ENCODE data around the gene PALM. TPM values are rescaled to one million over a fixed set of nuclear protein-coding genes. Genes with fewer than 3 reads are reported as not detected.

Gene PALM
- polyA plus RNA-seq, 1 donor from 2014 or later = 74.8 TPM

- H3K36me3 ChIP-seq (ENCODE audit: insufficient read depth, low read length) = no peaks in the 10 kb centered on the region
- H3K9me3 ChIP-seq (ENCODE audit: low read length) = no peaks in the 10 kb centered on the region
- H3F3A ChIP-seq (ENCODE audit: insufficient read depth, low read length, poor library complexity, severe bottlenecking) = no peaks in the 10 kb centered on the region
- no peaks in the 10 kb centered on the region for H3K9me2 ChIP-seq (ENCODE audit: insufficient read depth, low read length)
- H3K27ac ChIP-seq (ENCODE audit: low read length) = peak within 1 kb of the TSS; percentile 74
- peak; percentile 84 for TF ChIP-seq MXI1 (conservative IDR thresholded peaks at IDR 0.05; ENCODE audit: poor library complexity, severe bottlenecking)
- TF ChIP-seq EP300 (conservative IDR thresholded peaks at IDR 0.05; ENCODE audit: poor library complexity, severe bottlenecking) = peak; percentile 39
- TF ChIP-seq TAF1 (IDR thresholded peaks at IDR 0.05; ENCODE audit: low read depth) = no peak
- peak; percentile 72 for TF ChIP-seq POLR2AphosphoS5 (IDR thresholded peaks at IDR 0.05)
- peak within 1 kb of the TSS; percentile 30 for H2AFZ ChIP-seq (ENCODE audit: low read depth, low read length)
- H3K4me2 ChIP-seq (ENCODE audit: low read length) = peak within 1 kb of the TSS; percentile 65
- H3K9ac ChIP-seq (ENCODE audit: low read length) = peak within 1 kb of the TSS; percentile 82
- H3K4me3 ChIP-seq (ENCODE audit: low read length) = peak within 1 kb of the TSS; percentile 91
- H3K79me2 ChIP-seq (replicated peaks; ENCODE audit: insufficient read depth, low read length) = peaks cover 38% of the 10 kb centered on the region
- peaks cover 11% of the 10 kb centered on the region for H4K20me1 ChIP-seq (ENCODE audit: insufficient read depth)
- no peaks in the 10 kb centered on the region for H3K27me3 ChIP-seq (ENCODE audit: insufficient read depth, low read depth, low read length)
Measured at GRCh38 chr19:662962-663681, 45.6 kb upstream of the PALM start, which contains the start of gene RNF126. Gene RNF126, minus strand, starts transcription at chr19:663214. Its CDS starts 93 bp downstream, at chr19:663121.

- Histone ChIP-seq H3K9me3 (ENCODE audit: low read length) (no peaks in the 10 kb centered on the region), H3K27me3 (ENCODE audit: insufficient read depth, low read depth, low read length) (no peaks in the 10 kb centered on the region), H3K36me3 (ENCODE audit: insufficient read depth, low read length) (no peaks in the 10 kb centered on the region), H3K4me2 (ENCODE audit: low read length) (no peak overlapping the region), H3K27ac (ENCODE audit: low read length) (peak overlapping the region; percentile 74), H3F3A (ENCODE audit: insufficient read depth, low read length, poor library complexity, severe bottlenecking) (no peaks in the 10 kb centered on the region), H3K79me2 (replicated peaks; ENCODE audit: insufficient read depth, low read length) (peaks cover 34% of the 10 kb centered on the region), H2AFZ (ENCODE audit: low read depth, low read length) (peak overlapping the region; percentile 30), H3K4me3 (ENCODE audit: low read length) (peak overlapping the region; percentile 61), H3K9ac (ENCODE audit: low read length) (peak overlapping the region; percentile 54), H3K9me2 (ENCODE audit: insufficient read depth, low read length) (no peaks in the 10 kb centered on the region), H4K20me1 (ENCODE audit: insufficient read depth) (peaks cover 11% of the 10 kb centered on the region)
- TF ChIP-seq POLR2AphosphoS5 (IDR thresholded peaks at IDR 0.05) (no peak), EZH2 (IDR thresholded peaks at IDR 0.05; ENCODE audit: borderline replicate concordance, insufficient read depth, low read length, poor library complexity, severe bottlenecking) (no peak), RAD21 (conservative IDR thresholded peaks at IDR 0.05) (no peak), TAF1 (IDR thresholded peaks at IDR 0.05; ENCODE audit: low read depth) (no peak), EP300 (conservative IDR thresholded peaks at IDR 0.05; ENCODE audit: poor library complexity, severe bottlenecking) (no peak), MXI1 (conservative IDR thresholded peaks at IDR 0.05; ENCODE audit: poor library complexity, severe bottlenecking) (no peak), SMC3 (conservative IDR thresholded peaks at IDR 0.05; ENCODE audit: poor library complexity) (no peak)
- TF ChIP-seq, protein P1, sequence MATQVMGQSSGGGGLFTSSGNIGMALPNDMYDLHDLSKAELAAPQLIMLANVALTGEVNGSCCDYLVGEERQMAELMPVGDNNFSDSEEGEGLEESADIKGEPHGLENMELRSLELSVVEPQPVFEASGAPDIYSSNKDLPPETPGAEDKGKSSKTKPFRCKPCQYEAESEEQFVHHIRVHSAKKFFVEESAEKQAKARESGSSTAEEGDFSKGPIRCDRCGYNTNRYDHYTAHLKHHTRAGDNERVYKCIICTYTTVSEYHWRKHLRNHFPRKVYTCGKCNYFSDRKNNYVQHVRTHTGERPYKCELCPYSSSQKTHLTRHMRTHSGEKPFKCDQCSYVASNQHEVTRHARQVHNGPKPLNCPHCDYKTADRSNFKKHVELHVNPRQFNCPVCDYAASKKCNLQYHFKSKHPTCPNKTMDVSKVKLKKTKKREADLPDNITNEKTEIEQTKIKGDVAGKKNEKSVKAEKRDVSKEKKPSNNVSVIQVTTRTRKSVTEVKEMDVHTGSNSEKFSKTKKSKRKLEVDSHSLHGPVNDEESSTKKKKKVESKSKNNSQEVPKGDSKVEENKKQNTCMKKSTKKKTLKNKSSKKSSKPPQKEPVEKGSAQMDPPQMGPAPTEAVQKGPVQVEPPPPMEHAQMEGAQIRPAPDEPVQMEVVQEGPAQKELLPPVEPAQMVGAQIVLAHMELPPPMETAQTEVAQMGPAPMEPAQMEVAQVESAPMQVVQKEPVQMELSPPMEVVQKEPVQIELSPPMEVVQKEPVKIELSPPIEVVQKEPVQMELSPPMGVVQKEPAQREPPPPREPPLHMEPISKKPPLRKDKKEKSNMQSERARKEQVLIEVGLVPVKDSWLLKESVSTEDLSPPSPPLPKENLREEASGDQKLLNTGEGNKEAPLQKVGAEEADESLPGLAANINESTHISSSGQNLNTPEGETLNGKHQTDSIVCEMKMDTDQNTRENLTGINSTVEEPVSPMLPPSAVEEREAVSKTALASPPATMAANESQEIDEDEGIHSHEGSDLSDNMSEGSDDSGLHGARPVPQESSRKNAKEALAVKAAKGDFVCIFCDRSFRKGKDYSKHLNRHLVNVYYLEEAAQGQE (IDR thresholded peaks at IDR 0.05; ENCODE audit: borderline replicate concordance) = no peak
- TF ChIP-seq, protein P2, sequence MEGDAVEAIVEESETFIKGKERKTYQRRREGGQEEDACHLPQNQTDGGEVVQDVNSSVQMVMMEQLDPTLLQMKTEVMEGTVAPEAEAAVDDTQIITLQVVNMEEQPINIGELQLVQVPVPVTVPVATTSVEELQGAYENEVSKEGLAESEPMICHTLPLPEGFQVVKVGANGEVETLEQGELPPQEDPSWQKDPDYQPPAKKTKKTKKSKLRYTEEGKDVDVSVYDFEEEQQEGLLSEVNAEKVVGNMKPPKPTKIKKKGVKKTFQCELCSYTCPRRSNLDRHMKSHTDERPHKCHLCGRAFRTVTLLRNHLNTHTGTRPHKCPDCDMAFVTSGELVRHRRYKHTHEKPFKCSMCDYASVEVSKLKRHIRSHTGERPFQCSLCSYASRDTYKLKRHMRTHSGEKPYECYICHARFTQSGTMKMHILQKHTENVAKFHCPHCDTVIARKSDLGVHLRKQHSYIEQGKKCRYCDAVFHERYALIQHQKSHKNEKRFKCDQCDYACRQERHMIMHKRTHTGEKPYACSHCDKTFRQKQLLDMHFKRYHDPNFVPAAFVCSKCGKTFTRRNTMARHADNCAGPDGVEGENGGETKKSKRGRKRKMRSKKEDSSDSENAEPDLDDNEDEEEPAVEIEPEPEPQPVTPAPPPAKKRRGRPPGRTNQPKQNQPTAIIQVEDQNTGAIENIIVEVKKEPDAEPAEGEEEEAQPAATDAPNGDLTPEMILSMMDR (IDR thresholded peaks at IDR 0.05; ENCODE audit: poor library complexity, severe bottlenecking) = no peak
Measured at GRCh38 chr19:663682-664117, 45.0 kb upstream of the PALM start.
